GM21723 (cell line): ENCODE measurements around the gene KCNJ6.

Experiments
- ATAC-seq: cut with Tn5 transposase; IDR thresholded peaks from one replicate; pipeline ENCODE4 v1.9.1; 2021; ENCODE audit warnings: mild to moderate bottlenecking, moderate library complexity; ENCODE audit not compliant: unreplicated experiment

The KCNJ6 gene

GRCh38 chr21:37558676-37559211, 357.5 kb downstream of the KCNJ6 start:
- ATAC-seq, result no peak
